H9 (cell line): Measurements from ENCODE around the gene MPP1. TPM values are rescaled to one million over a fixed set of nuclear protein-coding genes. Genes with fewer than 3 reads are reported as not detected.

ENCODE experiments used
- DNase-seq: peaks from one replicate; pipeline ENCODE4 v3.0.0-alpha.2; 2017
- H2AFZ ChIP-seq: one replicate; pipeline ENCODE4 v1.6.1; 2013; ENCODE audit warnings: mild to moderate bottlenecking, low read length, control low read depth, moderate library complexity
- H2AK5ac ChIP-seq: 2 replicates; pipeline ENCODE4 v1.6.1; 2013; ENCODE audit warnings: low read length, control low read depth, mixed read lengths; ENCODE audit not compliant: insufficient read length
- H2BK120ac ChIP-seq: one replicate; pipeline ENCODE4 v1.6.1; 2013; ENCODE audit warnings: low read depth, mild to moderate bottlenecking, low read length, control low read depth, inconsistent platforms; ENCODE audit not compliant: poor library complexity, severe bottlenecking
- H2BK12ac ChIP-seq: 2 replicates; pipeline ENCODE4 v1.6.1; 2013; ENCODE audit warnings: low read length, control low read depth, mixed read lengths, low read depth; ENCODE audit not compliant: insufficient read length
- H2BK15ac ChIP-seq: 2 replicates; pipeline ENCODE4 v1.6.1; 2013; ENCODE audit warnings: low read depth, low read length, control low read depth
- H2BK20ac ChIP-seq: one replicate; pipeline ENCODE4 v1.6.1; 2013; ENCODE audit warnings: low read depth, mild to moderate bottlenecking, low read length, control low read depth, inconsistent platforms; ENCODE audit not compliant: poor library complexity, severe bottlenecking
- H2BK5ac ChIP-seq: 2 replicates; pipeline ENCODE4 v1.6.1; 2013; ENCODE audit warnings: low read length, control low read depth, mixed read lengths; ENCODE audit not compliant: insufficient read length
- H3K14ac ChIP-seq: 2 replicates; pipeline ENCODE4 v1.6.1; 2013; ENCODE audit warnings: low read length, control low read depth; ENCODE audit not compliant: insufficient read depth
- H3K18ac ChIP-seq: 2 replicates; pipeline ENCODE4 v1.6.1; 2013; ENCODE audit warnings: low read depth, mild to moderate bottlenecking, mixed read lengths, low read length, control low read depth; ENCODE audit not compliant: insufficient read length
- H3K23ac ChIP-seq: 2 replicates; pipeline ENCODE4 v1.6.1; 2013; ENCODE audit warnings: low read length, control low read depth, mixed read lengths, low read depth; ENCODE audit not compliant: insufficient read length
- H3K23me2 ChIP-seq: 2 replicates; pipeline ENCODE4 v1.6.1; 2013; ENCODE audit warnings: low read depth, mild to moderate bottlenecking, mixed read lengths, low read length, control low read depth; ENCODE audit not compliant: insufficient read length, poor library complexity, severe bottlenecking
- H3K27ac ChIP-seq: 2 replicates; pipeline ENCODE4 v1.5.1; 2013; ENCODE audit warnings: low read length, control low read depth, mixed read lengths, low read depth; ENCODE audit not compliant: insufficient read length
- H3K27me3 ChIP-seq: 2 replicates; pipeline ENCODE4 v1.6.1; 2013; ENCODE audit warnings: low read length, control low read depth, inconsistent platforms; ENCODE audit not compliant: insufficient read depth
- H3K4ac ChIP-seq: 2 replicates; pipeline ENCODE4 v1.6.1; 2013; ENCODE audit warnings: low read depth, mild to moderate bottlenecking, control low read depth, inconsistent platforms, low read length, moderate library complexity
- H3K4me1 ChIP-seq: 2 replicates; pipeline ENCODE4 v1.6.1; 2013; ENCODE audit warnings: low read length, control low read depth, inconsistent platforms; ENCODE audit not compliant: insufficient read depth
- H3K4me2 ChIP-seq: 2 replicates; pipeline ENCODE4 v1.6.1; 2013; ENCODE audit warnings: low read length, control low read depth, mixed read lengths; ENCODE audit not compliant: insufficient read length, insufficient read depth
- H3K56ac ChIP-seq: 2 replicates; pipeline ENCODE4 v1.6.1; 2013; ENCODE audit warnings: low read depth, mild to moderate bottlenecking, mixed read lengths, low read length, control low read depth; ENCODE audit not compliant: insufficient read length
- H3K79me1 ChIP-seq: 2 replicates; pipeline ENCODE4 v1.6.1; 2013; ENCODE audit warnings: low read depth, mild to moderate bottlenecking, moderate library complexity, low read length, control low read depth, inconsistent platforms; ENCODE audit not compliant: insufficient read depth, poor library complexity, severe bottlenecking
- H3K79me2 ChIP-seq: 2 replicates; pipeline ENCODE4 v1.6.1; 2013; ENCODE audit warnings: low read length, control low read depth, inconsistent platforms; ENCODE audit not compliant: insufficient read depth
- H3K9ac ChIP-seq: 2 replicates; pipeline ENCODE4 v1.6.1; 2013; ENCODE audit warnings: low read length, control low read depth, mixed read lengths; ENCODE audit not compliant: insufficient read length; ENCODE audit errors: extremely low read depth
- H3K9me3 ChIP-seq: one replicate; pipeline ENCODE4 v1.6.1; 2013; ENCODE audit warnings: low read depth, low read length, inconsistent platforms; ENCODE audit not compliant: control insufficient read depth
- H3T11ph ChIP-seq: one replicate; pipeline ENCODE4 v1.6.1; 2013; ENCODE audit warnings: mild to moderate bottlenecking, low read length, control low read depth, inconsistent platforms
- H4K20me1 ChIP-seq: one replicate; pipeline ENCODE4 v1.6.1; 2013; ENCODE audit not compliant: control insufficient read depth, insufficient read length, insufficient read depth
- H4K5ac ChIP-seq: 2 replicates; pipeline ENCODE4 v1.6.1; 2013; ENCODE audit warnings: low read depth, mild to moderate bottlenecking, mixed read lengths, low read length, control low read depth; ENCODE audit not compliant: insufficient read length
- H4K8ac ChIP-seq: replicated peaks from 2 replicates; pipeline ENCODE4 v1.6.1; 2013; ENCODE audit warnings: low read length, control low read depth, mixed read lengths, low read depth; ENCODE audit not compliant: insufficient read length
- H4K91ac ChIP-seq: 2 replicates; pipeline ENCODE4 v1.6.1; 2013; ENCODE audit warnings: low read depth, mild to moderate bottlenecking, moderate library complexity, mixed read lengths, low read length, control low read depth; ENCODE audit not compliant: insufficient read length
- H3K27ac Mint-ChIP-seq, 3 experiments: 2 replicates in 2 of 3; 3 replicates in 1 of 3; pipeline ENCODE4 v1.8.0; 2020 to 2021; ENCODE audit warnings: mixed read lengths in 3 of 3, mild to moderate bottlenecking in 1 of 3, moderate library complexity in 1 of 3
- H3K27me3 Mint-ChIP-seq: 2 replicates; pipeline ENCODE4 v1.8.0; 2021; ENCODE audit warnings: low read depth, mild to moderate bottlenecking, moderate library complexity, mixed read lengths
- H3K36me3 Mint-ChIP-seq, 3 experiments: 2 replicates in 2 of 3; 3 replicates in 1 of 3; pipeline ENCODE4 v1.8.0; 2020 to 2021; ENCODE audit warnings: low read depth in 3 of 3, mixed read lengths in 3 of 3; ENCODE audit not compliant: insufficient read depth in 1 of 3
- H3K4me1 Mint-ChIP-seq, 2 experiments: 2 replicates each; pipeline ENCODE4 v1.8.0; 2020; ENCODE audit warnings: mixed read lengths in 2 of 2
- H3K4me3 Mint-ChIP-seq, 2 experiments: 2 replicates in 1 of 2; 3 replicates in 1 of 2; pipeline ENCODE4 v1.8.0; 2020 to 2021; ENCODE audit warnings: mild to moderate bottlenecking in 2 of 2, mixed read lengths in 2 of 2, moderate library complexity in 1 of 2
- H3K9me3 Mint-ChIP-seq, 2 experiments: 2 replicates in 1 of 2; 3 replicates in 1 of 2; pipeline ENCODE4 v1.8.0; 2020; ENCODE audit warnings: mild to moderate bottlenecking in 2 of 2, mixed read lengths in 2 of 2, moderate library complexity in 1 of 2
- CTCF ChIP-seq: fragments of 200-600 bp; sonication (generic); conservative IDR thresholded peaks from 3 replicates; pipeline ENCODE4 v1.8.0; 2021; ENCODE audit warnings: antibody characterized with exemption, mild to moderate bottlenecking
- WGBS: extraction: QIAGEN DNeasy Blood & Tissue Kit; methylation state at CpG from one replicate; pipeline ENCODE4 v1.1.7; 2013; ENCODE audit warnings: missing lambda C conversion rate, low lambda C conversion rate, mixed read lengths; ENCODE audit not compliant: insufficient read length; ENCODE audit errors: extremely low coverage; 5-methylcytosine and 5-hydroxymethylcytosine counted together
- total RNA-seq: library from RNA; stranded (reverse); gene quantifications from 2 replicates; pipeline ENCODE4 v1.2.1, GENCODE V29; 2021

MPP1 gene
- total RNA-seq, 1 experiment from 2014 or later, result 17.9 TPM

- no peaks in the 10 kb centered on the region for H4K20me1 ChIP-seq
- H3K4me1 Mint-ChIP-seq, result peaks cover 7% of the 10 kb centered on the region in 2 experiments; a peak in 2 of 4 replicates
- no peak for DNase-seq
- no peak overlapping the region for H2AFZ ChIP-seq
- H3K9me3 ChIP-seq, result peaks cover 48% of the 10 kb centered on the region
- H3K27ac Mint-ChIP-seq, result no peak overlapping the region
- no peak overlapping the region for H2AK5ac ChIP-seq
- H3K18ac ChIP-seq, result no peak overlapping the region
- H3K56ac ChIP-seq, result no peak overlapping the region
- H2BK15ac ChIP-seq, result no peak overlapping the region
- H3K27me3 Mint-ChIP-seq, result no peaks in the 10 kb centered on the region; the same call in 1 of the 2 replicates
- no peak overlapping the region for H3K4me3 Mint-ChIP-seq
- no peak overlapping the region for H3K4ac ChIP-seq
- H3K4me1 ChIP-seq, result no peaks in the 10 kb centered on the region
- H3K27ac ChIP-seq, result no peak overlapping the region
- no peak overlapping the region for H4K91ac ChIP-seq
- H3T11ph ChIP-seq, result no peak overlapping the region
- WGBS, result no CpG with 5 or more reads among the region's 9 CpGs
- no peaks in the 10 kb centered on the region for H3K79me1 ChIP-seq
- H3K36me3 Mint-ChIP-seq, result peaks cover 19 to 67% (median 29%) of the 10 kb centered on the region in 3 experiments
- TF ChIP-seq CTCF, result no peak
- H3K14ac ChIP-seq, result no peak overlapping the region
- H3K23me2 ChIP-seq, result no peaks in the 10 kb centered on the region
- H2BK20ac ChIP-seq, result no peak overlapping the region
- no peak overlapping the region for H3K23ac ChIP-seq
- no peak overlapping the region for H2BK120ac ChIP-seq
- no peaks in the 10 kb centered on the region for H3K27me3 ChIP-seq
- H3K9me3 Mint-ChIP-seq, result peaks cover 73 to 82% of the 10 kb centered on the region in 2 experiments
- no peak overlapping the region for H4K5ac ChIP-seq
- no peak overlapping the region for H3K9ac ChIP-seq
- H2BK5ac ChIP-seq, result no peak overlapping the region
- no peak overlapping the region for H2BK12ac ChIP-seq
- no peak overlapping the region for H4K8ac ChIP-seq
- H3K4me2 ChIP-seq, result no peak overlapping the region
- no peaks in the 10 kb centered on the region for H3K79me2 ChIP-seq
Observed at GRCh38 chrX:154780968-154781367, 24.3 kb downstream of the MPP1 start.
